Stimulated activated CD8-positive, alpha-beta memory T cell treated with anti-CD3 and anti-CD28 coated beads, Interleukin-15, amount 100 ng/mL, for 1 hour (primary cell): ENCODE results near the gene IL18RAP.

ENCODE experiments used
- DNase-seq: peaks from one replicate; pipeline ENCODE4 v3.0.0-alpha.2; 2020; ENCODE audit warnings: low read depth

IL18RAP gene, protein sequence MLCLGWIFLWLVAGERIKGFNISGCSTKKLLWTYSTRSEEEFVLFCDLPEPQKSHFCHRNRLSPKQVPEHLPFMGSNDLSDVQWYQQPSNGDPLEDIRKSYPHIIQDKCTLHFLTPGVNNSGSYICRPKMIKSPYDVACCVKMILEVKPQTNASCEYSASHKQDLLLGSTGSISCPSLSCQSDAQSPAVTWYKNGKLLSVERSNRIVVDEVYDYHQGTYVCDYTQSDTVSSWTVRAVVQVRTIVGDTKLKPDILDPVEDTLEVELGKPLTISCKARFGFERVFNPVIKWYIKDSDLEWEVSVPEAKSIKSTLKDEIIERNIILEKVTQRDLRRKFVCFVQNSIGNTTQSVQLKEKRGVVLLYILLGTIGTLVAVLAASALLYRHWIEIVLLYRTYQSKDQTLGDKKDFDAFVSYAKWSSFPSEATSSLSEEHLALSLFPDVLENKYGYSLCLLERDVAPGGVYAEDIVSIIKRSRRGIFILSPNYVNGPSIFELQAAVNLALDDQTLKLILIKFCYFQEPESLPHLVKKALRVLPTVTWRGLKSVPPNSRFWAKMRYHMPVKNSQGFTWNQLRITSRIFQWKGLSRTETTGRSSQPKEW

DNA sequence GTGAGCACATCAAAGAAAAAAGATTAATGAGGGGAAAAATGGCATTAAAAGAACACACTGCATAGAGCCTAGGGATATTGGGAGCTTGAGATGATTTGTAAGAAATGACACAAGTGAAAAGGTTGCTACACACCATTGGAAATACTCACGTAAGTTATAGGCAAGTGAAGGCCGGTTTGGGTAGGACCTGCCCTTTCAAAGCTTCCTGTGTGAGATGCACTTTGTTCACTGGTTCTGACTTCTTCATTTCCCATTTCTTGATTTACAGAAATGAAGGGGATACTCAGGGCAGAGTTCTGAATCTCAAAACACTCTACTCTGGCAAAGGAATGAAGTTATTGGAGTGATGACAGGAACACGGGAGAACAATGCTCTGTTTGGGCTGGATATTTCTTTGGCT is at the start of gene IL18RAP:
Gene IL18RAP, plus strand, starts transcription at position 251 of the 400 bp plus-strand sequence. Its CDS starts 118 bp downstream, at position 369.
- no peak for DNase-seq

DNA sequence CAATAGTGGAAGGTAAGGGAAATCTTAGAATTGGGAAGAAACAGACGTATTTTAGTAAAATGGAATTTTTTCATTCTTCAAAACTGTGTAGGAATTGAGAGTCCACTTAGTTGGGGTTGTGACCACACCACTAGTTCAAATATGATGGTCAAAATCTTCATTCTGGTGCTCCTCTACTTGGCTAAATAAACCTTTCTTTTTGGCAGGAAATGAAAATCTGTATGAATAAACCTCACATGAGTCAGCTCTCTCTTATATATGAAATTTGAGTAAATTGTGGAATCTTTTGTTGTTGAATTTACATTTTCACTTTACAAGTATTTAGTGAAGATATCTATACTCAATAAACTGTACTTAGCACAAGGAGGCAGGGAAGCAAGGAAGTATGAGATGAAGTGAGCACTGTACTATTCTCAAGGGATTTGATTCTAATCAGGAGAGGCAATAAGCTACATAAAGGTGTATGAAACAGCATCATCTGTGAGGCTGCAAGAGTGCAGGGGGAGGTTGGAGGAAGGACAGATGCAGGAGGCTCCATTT is 46.8 kb upstream of the IL18RAP start:
- no peak for DNase-seq

DNA sequence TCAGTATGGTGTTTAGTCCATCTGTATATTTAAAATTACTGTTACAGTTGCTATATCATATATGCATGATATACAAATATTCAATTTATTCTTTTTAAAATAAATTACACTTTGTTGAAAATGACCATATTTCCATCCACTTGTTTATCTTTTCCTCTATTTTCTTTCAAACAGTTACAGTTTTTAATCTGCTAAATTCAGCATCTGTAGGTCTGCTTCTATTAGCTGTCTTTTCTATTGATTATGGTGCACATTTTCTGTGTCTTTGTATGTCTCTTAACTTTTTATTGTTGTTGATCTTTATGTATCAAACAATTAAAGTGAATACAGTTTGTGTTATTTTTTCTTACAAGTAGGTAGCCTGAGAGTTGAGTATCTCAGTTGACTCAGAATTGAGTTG is 39.2 kb upstream of the IL18RAP start:
- no peak for DNase-seq

DNA sequence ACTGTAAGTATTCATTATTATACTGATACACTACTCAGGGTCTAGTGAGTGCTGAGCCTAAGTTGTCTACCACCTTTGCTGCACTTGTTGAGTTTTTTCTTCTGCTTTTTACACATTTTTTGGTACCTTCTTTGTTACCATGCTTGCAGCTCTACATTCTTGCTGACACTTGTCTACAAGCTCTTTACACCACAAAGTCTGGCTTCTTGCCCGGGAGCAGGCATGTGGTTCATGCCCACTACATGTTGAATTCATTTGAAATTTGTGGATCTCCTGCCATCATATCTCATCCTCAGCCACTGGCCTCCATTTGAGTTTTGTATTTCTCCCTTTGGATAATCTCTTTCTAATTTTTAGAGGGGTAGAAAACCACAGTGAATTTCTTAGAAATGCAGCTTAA is 37.4 kb upstream of the IL18RAP start:
- no peak for DNase-seq

DNA sequence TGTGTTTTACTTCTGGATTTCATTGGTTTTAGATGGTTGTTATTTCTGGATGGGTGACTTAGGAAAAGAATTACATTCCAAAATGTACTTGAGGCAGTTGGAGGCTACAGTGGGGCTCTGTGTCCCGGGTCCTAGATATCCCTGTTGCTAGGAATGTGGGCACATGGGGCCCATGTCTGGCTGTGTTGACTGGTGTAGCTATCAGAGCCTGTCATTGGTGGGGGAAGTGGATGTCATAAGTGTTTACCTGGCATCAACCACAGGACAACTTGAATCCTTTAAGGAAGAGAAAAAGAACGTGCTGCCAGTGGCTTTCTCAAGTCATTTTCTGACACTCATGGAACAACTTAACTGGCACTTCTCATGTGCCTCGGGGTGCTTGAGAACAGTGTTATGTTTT is 37.0 kb upstream of the IL18RAP start:
- no peak for DNase-seq

DNA sequence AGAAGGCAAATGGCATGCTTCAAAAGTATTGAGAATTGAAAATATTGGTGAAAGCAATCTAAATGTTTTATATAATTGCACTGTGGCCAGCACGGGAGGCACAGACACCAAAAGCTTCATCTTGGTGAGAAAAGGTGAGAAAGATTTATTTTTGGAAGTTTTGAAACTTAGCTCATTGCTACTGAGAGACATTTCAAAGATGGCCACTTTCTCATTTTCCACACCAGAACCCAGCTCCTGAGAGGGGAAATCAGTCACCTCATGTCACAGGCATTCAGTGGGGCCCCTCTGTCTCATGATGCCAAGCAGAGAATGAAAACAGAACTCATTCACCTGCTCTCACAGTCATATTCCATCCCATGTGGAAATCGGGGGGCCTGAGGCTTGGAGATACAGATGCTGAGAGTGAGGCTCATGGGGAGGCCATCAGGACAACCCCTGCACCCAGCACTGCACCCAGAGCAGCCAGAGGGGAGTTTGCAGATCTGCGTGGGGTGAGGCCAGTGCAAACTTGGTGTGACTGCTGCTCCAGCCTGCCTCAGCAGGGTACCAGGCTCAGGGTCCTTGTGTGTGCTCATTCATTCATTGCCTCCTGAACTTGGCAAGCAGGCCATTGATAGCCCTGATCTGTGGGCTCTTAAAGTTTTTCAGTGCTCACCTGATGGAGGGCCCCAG is 36.0 kb upstream of the IL18RAP start:
- DNase-seq = no peak

DNA sequence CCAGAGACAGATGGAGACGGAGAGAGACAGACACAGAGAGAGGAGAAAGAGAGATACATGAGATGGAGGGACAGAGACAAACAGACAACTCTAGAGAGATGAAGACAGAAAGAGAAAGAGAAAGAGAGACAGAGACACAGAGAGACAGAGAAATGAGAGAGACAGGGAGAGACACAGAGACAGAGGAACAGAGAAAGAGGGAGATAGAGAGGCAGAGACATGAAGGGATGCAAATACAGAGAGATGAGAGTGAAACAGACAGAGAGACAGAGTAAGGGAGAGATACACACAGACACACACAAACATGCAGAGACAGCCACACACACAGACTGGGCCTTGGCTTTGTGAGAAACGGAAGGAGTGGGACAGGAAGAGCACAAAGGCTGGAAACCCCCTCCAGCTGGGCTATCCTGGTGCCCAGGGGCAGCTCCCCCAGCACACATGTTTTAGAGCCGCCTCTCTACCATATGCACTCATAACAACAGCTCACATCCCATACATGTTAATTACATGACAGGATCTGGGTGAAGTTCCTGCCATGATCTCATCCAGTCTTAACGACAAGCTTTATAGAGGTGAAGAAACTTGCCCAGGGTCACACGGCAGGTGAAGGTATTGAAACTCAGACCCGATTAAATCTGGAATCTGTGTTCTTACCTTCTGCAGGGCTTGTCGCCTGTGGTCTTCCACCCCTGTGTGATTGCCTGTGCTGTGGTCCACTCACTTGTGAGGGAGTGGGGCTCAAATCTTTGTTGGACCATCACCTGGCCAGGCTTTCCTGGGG is 35.0 kb upstream of the IL18RAP start:
- no peak for DNase-seq

DNA sequence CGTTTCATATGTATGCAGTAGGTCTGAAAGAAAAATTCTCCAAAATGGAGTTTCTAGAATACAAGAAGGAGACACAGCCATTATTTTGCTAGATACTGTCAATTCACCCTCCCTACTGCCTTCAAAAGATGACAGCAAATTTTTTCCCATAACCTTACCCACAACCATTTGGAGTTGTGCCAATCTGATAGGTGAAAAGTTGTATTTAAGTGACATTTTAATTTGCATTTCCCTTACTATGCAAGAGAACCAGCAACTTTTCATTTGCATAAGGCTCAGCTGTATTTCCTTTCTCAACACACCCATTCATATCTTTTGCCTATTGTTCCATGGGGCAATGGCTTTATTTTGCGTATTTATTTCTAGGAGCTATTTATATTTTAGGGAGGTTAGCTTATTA is 31.4 kb upstream of the IL18RAP start:
- no peak for DNase-seq

DNA sequence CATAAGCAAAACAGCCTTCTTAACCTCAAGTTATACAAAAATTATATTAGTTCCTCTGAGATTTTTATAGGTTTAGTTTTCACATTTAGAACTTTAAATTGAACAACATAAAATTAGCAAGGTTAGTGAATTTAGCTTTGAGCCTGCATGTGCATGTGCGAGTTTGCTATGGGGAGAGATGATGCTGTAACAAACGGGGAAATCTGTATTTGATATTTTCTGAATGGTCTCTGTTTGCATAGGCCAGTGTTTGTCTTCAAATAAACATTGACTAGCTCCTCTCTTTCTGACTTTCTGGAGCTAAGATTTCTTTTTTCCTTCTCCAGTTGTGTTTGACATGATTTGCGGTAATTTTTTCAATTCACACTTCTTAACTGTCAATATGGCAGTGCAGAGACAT is 30.9 kb upstream of the IL18RAP start:
- no peak for DNase-seq

DNA sequence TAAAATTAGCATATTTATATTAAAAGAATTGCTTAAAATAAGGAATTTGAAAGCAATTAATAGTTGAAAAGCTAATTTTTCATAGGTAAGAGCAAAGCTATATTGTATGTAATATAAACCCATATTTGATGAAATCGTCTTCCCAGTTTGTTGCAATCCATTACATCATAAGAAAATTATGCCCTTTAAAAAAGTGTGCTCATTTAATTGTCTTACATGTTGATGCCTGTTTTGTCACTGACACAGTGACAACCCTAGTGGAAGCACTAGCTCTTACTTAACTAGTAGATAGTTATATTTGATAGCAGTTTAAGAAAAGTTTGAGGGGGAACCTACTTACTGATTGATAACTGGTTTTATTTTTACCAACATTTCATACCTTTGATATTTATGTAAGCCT is 30.0 kb upstream of the IL18RAP start:
- no peak for DNase-seq

DNA sequence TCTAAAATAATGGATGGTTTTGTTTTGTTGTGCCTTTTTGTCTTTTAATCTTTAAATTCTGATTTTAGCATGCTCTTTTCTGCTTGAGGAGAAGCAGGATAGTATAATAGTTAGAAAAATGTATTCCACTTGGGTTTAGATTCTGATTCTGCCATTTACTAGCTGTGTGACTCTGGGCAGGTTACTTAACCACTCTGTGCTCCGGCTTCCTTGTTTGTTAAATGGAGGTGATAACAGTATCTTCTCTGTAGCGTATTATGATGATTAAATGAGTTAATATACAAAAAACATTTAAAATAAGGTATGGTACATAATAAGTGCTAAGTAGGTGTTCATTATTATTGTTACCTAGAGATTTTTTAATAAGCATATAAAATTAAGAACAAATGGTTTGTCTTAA is 26.9 kb upstream of the IL18RAP start:
- no peak for DNase-seq

DNA sequence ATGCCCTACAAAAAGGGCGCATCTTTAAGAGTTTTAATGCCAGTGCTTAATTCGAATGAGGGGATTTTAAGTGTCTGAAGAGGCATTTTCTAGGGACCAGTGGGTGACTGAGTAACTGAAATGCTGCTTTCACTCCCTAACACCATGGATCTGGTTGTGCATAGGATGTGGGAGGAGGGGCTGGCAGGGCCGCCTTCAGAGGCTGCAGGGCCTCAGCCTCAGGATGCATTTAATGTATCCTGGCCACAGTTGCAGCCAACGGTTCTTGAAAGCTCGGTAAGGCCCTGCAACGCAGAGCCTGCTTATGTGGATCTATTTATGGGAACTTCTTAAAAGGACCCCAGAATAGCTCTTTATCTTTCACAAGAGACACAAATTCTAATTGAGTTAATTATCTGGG is 25.8 kb upstream of the IL18RAP start:
- DNase-seq = no peak

DNA sequence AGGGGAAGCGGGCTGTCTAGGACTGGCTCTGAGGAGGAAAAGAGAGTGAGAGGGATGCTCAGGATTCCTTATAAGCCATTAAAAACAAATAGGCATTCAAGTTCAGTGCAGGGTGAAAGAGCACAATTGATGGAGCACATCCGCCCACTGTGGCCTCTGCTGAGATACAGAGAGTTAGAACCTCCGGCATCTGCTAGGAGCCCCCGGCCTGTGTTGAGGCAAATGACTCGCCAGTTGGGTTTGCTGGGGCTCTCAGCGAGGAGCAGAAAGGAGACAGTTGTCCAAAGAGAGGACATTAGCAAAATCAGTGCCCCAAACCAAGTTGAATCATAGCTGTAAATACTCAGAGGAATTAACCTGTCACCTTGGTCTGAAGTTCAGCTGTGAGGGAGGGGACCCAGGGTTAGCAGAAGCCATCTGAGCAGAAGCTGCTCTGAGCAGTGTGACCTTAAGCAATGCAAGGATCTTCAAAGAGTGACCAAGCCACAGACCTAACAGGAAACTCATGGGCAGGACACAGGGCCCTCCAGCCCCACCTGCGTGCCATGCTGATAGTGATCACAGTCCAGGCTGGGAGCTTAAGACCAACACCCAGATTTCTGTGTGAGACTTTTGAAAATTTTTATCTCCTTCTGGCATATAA is 23.3 kb upstream of the IL18RAP start:
- DNase-seq = no peak

DNA sequence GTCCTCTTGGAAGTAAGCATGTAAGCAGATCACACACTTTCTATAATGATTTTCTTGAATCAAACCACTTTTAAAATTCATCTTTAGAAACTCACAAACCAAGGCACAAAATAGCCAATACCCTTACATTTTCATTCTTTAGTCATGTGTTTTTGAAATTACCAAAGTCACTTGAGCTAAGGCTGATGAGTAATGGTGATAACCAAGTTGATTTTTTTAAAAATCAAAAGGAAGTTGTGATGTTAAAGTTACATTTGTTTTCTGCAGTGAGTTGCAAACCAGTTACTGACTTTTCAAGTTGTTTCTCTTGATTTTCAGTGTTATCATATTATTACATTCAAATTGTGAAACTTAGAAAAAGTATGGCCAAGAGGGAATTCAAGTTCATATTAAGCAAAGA is 21.5 kb upstream of the IL18RAP start:
- no peak for DNase-seq

DNA sequence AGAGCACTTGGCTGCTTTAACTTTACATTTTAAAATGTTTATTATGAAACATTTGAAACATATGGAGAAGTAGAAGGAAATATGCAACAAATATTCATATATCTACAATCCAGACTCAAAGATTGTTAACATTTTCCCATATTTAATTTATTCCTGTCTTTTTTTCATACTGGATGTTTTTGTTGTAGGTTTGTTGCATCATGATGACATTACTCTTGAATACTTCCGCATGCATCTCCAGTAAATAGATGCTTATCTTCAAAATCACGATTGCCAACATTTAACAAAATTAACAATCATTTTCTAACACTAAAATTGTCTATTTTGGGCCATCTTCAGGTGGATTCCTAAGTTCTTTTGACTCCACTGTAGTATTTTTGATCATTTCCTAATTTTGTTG is 21.1 kb upstream of the IL18RAP start:
- no peak for DNase-seq

DNA sequence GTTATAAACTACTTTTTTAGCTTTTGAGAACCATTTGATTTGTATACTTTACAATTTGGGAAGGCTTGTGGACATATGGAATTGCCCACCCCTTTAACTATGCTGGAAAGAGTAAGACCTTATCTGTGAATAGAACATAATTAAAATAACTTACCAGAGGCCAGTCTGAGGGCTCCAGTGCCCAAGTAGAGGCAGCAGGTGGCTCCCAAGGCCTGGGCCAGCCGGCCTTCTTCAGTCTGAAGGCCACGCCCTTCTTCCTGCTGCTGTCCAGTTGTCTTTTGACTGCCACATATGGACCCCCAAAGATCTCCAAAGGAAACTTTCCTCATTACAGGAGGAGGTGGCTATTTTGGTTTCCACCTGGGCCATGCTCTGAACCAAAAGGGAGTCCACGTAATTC is 12.0 kb upstream of the IL18RAP start:
- no peak for DNase-seq

DNA sequence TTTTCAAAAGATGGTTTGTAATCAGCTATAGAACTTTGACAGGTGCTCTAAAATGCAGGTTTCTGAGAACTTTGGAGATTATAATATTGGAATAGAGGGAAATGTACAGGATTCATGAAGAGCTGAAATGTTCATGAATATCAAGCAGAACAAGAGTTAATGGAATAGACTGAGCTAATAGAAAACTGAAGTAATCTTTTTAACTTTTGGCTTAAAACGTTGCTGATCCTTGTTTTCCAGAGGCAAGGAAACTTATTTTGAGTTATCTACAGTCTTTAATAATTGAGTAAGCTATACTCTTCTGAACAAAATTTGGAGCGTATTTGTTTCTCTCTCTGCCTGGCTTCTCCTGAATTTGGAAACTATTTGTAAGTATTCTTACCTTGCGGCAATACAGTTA is 10.8 kb upstream of the IL18RAP start:
- no peak for DNase-seq

DNA sequence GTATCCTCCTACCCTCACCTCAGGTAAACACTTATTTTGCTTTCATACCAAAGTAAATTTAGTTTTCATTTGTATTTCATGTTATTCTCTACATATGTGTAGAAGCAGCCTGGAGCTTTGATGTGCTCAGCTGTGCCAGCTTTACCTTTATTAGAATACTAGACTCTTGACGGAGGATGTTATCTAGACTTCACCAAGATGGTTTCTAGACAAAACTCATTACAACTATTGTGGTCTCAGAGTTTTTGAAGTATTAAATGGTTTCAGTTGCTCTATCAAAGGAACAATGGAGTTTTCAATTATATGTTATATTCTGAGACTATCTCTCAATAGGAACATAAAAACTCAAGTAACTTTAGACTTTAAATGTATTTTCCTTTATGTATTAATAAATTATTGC is 5.0 kb upstream of the IL18RAP start:
- DNase-seq = no peak

DNA sequence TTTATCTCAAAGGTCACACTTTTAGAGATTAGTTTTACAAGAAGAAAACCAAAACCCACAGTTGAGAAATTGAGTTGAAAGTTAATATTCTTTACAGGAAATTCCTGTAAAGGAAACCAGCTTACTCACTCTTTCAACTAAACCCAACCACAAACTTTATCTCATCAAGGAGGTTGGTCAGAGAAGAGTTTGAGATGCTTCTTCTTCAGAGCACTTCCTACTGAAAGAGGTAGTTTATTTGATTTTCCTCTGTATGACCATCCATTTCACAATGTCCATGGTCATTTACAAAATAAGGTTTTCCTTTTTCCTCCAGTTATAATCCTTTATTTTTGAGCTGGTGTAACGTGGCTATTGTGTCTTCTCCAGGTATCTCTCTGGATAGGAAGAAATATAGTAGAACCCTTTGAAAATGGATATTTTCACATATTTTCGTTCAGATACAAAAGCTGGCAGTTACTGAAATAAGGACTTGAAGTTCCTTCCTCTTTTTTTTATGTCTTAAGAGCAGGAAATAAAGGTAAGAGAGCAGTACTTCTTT is 4.5 kb upstream of the IL18RAP start:
- no peak for DNase-seq

DNA sequence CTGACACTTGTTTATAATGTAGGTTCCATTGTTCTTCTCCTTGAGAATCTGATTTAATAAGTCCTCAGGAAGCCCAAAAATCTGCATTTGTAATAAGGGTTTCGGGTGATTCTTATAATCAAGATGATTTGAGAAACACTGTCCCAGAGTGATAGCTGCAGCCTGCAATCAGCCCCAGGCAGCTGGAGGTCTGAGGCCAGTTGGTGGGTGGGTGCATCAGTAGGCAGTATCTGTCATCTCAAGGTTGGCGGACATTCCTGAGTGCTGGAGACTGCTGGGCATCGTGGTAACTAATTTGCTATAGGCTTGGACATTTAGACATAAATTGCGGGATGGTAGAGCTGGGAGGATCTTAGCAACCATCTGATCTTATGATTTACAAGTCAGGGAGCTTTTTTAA is 2.7 kb upstream of the IL18RAP start:
- no peak for DNase-seq
